CD4-positive, CD25-positive, alpha-beta regulatory T cell (primary cell): Measurements from ENCODE around the gene A1BG. TPM values are rescaled to one million over a fixed set of nuclear protein-coding genes. Genes with fewer than 3 reads are reported as not detected.

Experiments used
- ATAC-seq, 2 donors: fragments of 150-1000 bp; cut with Tn5 transposase; one replicate each; pipeline ENCODE4 v1.10.0; 2021; ENCODE audit warnings: low read depth in 2 of 2, moderate number of reproducible peaks in 2 of 2, moderate library complexity in 1 of 2
- DNase-seq, 3 donors: peaks; one replicate each; pipeline versions ENCODE4 v3.0.0 to v3.0.0-alpha.2; 2012 to 2022; ENCODE audit warnings: mixed read lengths in 1 of 3
- H3K27ac ChIP-seq: one replicate; pipeline ENCODE4 v1.7.0; 2013; ENCODE audit warnings: mild to moderate bottlenecking, low read length; ENCODE audit not compliant: insufficient read depth, poor library complexity, severe bottlenecking
- H3K27me3 ChIP-seq: one replicate; pipeline ENCODE4 v1.7.0; 2013; ENCODE audit warnings: low read length; ENCODE audit not compliant: control insufficient read depth, insufficient read depth
- H3K36me3 ChIP-seq: one replicate; pipeline ENCODE4 v1.7.0; 2013; ENCODE audit warnings: mild to moderate bottlenecking, low read length, moderate library complexity; ENCODE audit not compliant: control insufficient read depth, insufficient read depth
- H3K4me1 ChIP-seq: 2 replicates; pipeline ENCODE4 v1.7.0; 2013; ENCODE audit warnings: mild to moderate bottlenecking, low read length; ENCODE audit not compliant: insufficient read depth, control insufficient read depth, poor library complexity, severe bottlenecking
- H3K4me3 ChIP-seq: one replicate; pipeline ENCODE4 v1.7.0; 2013; ENCODE audit warnings: low read depth, mild to moderate bottlenecking, low read length, moderate library complexity
- H3K9me3 ChIP-seq, 2 experiments: 1 replicate in 1 of 2; 2 replicates in 1 of 2; pipeline ENCODE4 v1.7.0; 2013; ENCODE audit warnings: low read length in 2 of 2, mild to moderate bottlenecking in 1 of 2, moderate library complexity in 1 of 2; ENCODE audit not compliant: control insufficient read depth in 2 of 2
- H3K27ac Mint-ChIP-seq, 3 donors: one replicate each; pipeline ENCODE4 v1.8.0; 2020 to 2022; ENCODE audit warnings: mild to moderate bottlenecking in 3 of 3, mixed read lengths in 3 of 3, moderate library complexity in 2 of 3
- H3K27me3 Mint-ChIP-seq: one replicate; pipeline ENCODE4 v1.8.0; 2022; ENCODE audit warnings: mild to moderate bottlenecking, mixed read lengths
- H3K36me3 Mint-ChIP-seq: one replicate; pipeline ENCODE4 v1.8.0; 2020; ENCODE audit warnings: mixed read lengths
- H3K4me1 Mint-ChIP-seq, 4 donors: one replicate each; pipeline ENCODE4 v1.8.0; 2020 to 2022; ENCODE audit warnings: mixed read lengths in 4 of 4, mild to moderate bottlenecking in 1 of 4
- H3K4me3 Mint-ChIP-seq, 4 donors: one replicate each; pipeline ENCODE4 v1.8.0; 2020 to 2022; ENCODE audit warnings: mild to moderate bottlenecking in 4 of 4, mixed read lengths in 4 of 4, moderate library complexity in 3 of 4
- H3K9me3 Mint-ChIP-seq, 7 donors: one replicate each; pipeline ENCODE4 v1.8.0; 2020 to 2022; ENCODE audit warnings: mixed read lengths in 7 of 7, mild to moderate bottlenecking in 3 of 7, moderate library complexity in 2 of 7
- polyA plus RNA-seq, 4 donors: library from polyadenylated mRNA; unstranded; fragments of 300-500 nt; fragmentation: Illumina TruSeq; gene quantifications; one replicate each; pipeline ENCODE4 v1.2.3, GENCODE V29; 2021
- total RNA-seq: library from RNA; stranded (reverse); gene quantifications from one replicate; pipeline ENCODE4 v1.2.3, GENCODE V29; 2022

The A1BG gene
- total and polyA plus RNA-seq, 5 donors from 2014 or later, result 11.8 to 53.7 (median 33.4) TPM

DNA sequence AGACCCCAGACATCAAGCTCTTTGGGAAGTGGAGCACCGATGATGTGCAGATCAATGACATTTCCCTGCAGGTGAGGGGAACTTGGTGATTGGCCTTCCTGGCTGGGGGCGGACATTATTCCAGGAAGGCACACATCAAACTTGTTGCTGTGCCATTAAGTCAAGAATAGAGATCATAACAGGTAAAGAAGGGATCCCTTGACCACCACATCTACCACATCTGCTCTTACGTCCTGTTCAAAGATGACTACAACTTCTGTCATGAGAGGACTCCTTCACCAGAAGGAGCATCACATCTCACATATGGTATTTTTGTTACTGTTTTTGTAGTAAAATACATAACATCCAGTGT lies 34.9 kb upstream of the A1BG start:
- peak overlapping the region; percentile 89 for H3K4me3 ChIP-seq
- peaks cover 0 to 1% (median 0%) of the 10 kb centered on the region in 7 donors for H3K9me3 Mint-ChIP-seq
- H3K4me1 Mint-ChIP-seq, result peaks cover 13 to 52% (median 30%) of the 10 kb centered on the region in 4 donors

DNA sequence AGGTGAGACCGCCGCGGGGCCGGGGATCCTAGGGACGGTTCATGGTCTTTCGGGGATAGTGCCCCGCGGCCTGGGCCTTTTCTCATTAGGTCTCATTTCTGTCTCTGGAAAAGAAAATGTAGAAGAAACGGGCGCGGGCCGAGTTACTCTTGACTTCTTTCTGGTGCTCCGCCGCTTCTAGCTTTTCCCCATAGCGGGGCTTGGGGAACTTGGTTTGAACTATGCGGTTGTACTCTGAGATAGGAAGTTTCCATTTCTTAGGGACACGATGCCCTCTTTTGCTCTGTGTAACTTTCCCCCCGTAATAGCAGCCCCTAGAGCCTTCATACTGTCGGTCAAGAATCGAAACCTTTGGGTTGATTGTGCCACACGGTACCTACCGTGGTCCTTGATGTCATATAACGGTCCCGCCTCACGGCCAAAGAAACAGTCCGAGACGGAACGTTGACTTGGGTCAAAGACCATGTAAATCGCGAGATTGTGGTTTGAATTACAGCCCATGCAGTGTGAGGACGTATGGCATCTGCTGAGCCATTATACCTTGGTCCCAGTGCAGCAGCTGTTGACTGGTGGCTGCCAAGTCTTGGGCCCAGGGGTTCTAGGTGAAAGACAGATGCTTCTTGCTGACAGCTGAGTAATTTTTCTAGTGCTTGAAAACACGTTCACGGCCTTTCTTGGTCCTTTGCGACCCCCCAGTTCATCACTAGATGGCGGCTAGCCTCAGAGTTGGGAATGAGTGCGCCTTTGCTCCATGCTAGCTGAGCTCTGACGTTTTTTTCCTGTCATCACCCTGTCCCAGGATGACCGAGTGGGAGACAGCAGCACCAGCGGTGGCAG lies 34.3 kb upstream of the A1BG start:
- Histone ChIP-seq H3K36me3 (peaks cover 19% of the 10 kb centered on the region), H3K4me3 (peak overlapping the region; percentile 89), H3K27me3 (no peaks in the 10 kb centered on the region), H3K4me1 (peaks cover 32% of the 10 kb centered on the region), H3K27ac (peak overlapping the region; percentile 96), H3K9me3 (no peaks in the 10 kb centered on the region)
- Mint-ChIP-seq H3K27me3 (no peaks in the 10 kb centered on the region), H3K9me3 (peaks cover 0 to 1% (median 0%) of the 10 kb centered on the region in 7 donors), H3K4me3 (peak overlapping the region; percentile 95 to 97 (median 96)), H3K27ac (peak overlapping the region; percentile 94 to 99 (median 98)), H3K4me1 (peaks cover 13 to 54% (median 30%) of the 10 kb centered on the region in 4 donors), H3K36me3 (peaks cover 12% of the 10 kb centered on the region)
- DNase-seq, result no peak
- ATAC-seq, result no peak

More for the DNA sequence above, 34.9 kb upstream of the A1BG start:
- Histone ChIP-seq H3K27ac (peak overlapping the region; percentile 96), H3K9me3 (no peaks in the 10 kb centered on the region), H3K27me3 (no peaks in the 10 kb centered on the region), H3K4me1 (peaks cover 32% of the 10 kb centered on the region), H3K36me3 (peaks cover 24% of the 10 kb centered on the region)
- DNase-seq (no peak), ATAC-seq (no peak)
- H3K27me3 Mint-ChIP-seq, result no peaks in the 10 kb centered on the region
- H3K4me3 Mint-ChIP-seq, result peak overlapping the region; percentile 95 to 97 (median 96)
- peak overlapping the region in 2 of 3 donors; percentile 94 for H3K27ac Mint-ChIP-seq
- H3K36me3 Mint-ChIP-seq, result peaks cover 12% of the 10 kb centered on the region

DNA sequence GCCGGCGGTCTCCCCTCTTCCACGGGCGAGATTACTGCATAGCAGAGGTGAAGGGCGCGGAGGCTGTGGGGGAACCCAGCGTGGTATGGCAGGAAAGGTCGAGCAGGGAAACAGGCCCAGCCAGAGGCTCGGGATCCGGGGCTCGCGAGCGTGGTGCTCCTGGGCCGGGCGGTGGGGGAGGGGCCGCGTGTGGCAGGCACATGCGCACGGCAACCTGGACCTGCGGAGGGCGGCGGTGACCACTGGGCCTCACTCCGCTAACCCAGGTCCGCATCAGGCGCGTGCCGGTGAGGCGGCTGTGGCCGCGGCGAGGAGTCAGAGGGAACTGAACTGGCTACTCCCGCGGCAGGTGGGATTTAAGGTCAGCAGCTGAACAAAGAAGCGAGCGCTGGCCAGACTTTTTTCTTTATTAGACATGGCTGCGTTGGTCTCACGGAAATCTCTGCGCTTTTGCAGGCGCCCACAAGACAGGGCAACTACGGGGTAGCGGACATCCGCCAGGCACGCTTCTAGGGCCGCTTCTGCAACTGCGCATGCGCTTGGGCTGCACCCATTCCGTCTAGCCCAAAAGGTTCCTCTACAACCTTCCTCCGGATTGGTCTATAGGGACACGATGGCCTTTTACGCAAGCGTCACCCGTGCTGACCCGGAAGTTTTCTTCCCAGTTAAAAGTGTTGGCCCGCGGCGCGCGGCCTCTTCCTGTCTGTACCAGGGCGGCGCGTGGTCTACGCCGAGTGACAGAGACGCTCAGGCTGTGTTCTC lies 33.5 kb upstream of the A1BG start, which contains the start of gene RPS5:
Gene RPS5, plus strand, starts transcription at position 694 of the 762 bp plus-strand sequence. CDS start 869 bp downstream, outside the sequence.
- Mint-ChIP-seq H3K27me3 (no peaks in the 10 kb centered on the region), H3K4me3 (peak within 1 kb of the TSS; percentile 95 to 97 (median 96)), H3K36me3 (peaks cover 12% of the 10 kb centered on the region), H3K4me1 (peaks cover 13 to 60% (median 31%) of the 10 kb centered on the region in 4 donors), H3K27ac (peak within 1 kb of the TSS; percentile 94 to 99 (median 98)), H3K9me3 (peaks cover 0 to 1% (median 0%) of the 10 kb centered on the region in 7 donors)
- Histone ChIP-seq H3K9me3 (no peaks in the 10 kb centered on the region), H3K27ac (peak within 1 kb of the TSS; percentile 96), H3K4me3 (peak within 1 kb of the TSS; percentile 89), H3K27me3 (no peaks in the 10 kb centered on the region), H3K4me1 (peaks cover 38% of the 10 kb centered on the region), H3K36me3 (peaks cover 13% of the 10 kb centered on the region)
- ATAC-seq (peak; percentile 92 to 95), DNase-seq (peak; percentile 94 to 99 (median 98))

DNA sequence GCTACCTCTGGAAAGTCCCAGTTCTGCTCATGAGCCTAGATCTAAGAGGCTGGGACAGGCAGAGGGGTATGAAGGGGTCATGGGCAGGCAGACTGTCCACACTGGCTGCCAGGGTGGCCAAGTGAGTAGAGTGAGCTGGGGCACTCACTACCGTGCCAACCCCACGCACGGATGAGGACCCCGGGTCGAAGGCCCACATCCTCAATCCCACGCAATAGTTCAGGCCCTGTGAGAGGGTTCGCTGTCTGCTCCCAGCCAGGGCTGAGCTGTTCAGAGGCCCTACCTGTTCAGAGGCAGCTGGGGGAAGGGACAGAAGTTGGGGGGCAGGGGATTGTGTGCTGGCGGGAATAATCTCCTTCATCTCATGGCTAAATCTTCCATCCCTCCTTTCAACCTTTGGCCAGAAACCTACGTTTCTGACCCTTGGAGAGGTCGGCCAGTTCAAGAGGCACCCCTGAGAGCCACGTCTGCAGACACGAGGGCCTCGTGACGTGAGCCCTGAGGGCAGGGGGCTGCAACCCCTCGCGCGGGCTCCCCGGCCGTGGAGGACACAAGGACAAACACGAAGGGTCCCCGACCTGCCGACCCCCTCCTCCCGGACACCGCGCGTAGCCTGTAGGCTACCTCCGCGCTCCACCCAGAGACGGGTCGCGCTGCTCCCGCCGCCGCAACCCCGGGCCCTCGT lies 32.7 kb upstream of the A1BG start:
- Mint-ChIP-seq H3K9me3 (peaks cover 0 to 1% (median 0%) of the 10 kb centered on the region in 7 donors), H3K4me3 (peak overlapping the region; percentile 95 to 97 (median 96)), H3K36me3 (peaks cover 12% of the 10 kb centered on the region), H3K27me3 (no peaks in the 10 kb centered on the region), H3K27ac (peak overlapping the region; percentile 94 to 99 (median 98)), H3K4me1 (peaks cover 13 to 64% (median 34%) of the 10 kb centered on the region in 4 donors)
- peak overlapping the region; percentile 32 for H3K4me3 ChIP-seq
- H3K4me1 ChIP-seq, result peaks cover 43% of the 10 kb centered on the region
- DNase-seq, result peak in 1 of 3 donors; percentile 42
- no peak for ATAC-seq
- H3K27ac ChIP-seq, result peak overlapping the region; percentile 96
- no peaks in the 10 kb centered on the region for H3K9me3 ChIP-seq
- no peaks in the 10 kb centered on the region for H3K27me3 ChIP-seq
- peaks cover 13% of the 10 kb centered on the region for H3K36me3 ChIP-seq

DNA sequence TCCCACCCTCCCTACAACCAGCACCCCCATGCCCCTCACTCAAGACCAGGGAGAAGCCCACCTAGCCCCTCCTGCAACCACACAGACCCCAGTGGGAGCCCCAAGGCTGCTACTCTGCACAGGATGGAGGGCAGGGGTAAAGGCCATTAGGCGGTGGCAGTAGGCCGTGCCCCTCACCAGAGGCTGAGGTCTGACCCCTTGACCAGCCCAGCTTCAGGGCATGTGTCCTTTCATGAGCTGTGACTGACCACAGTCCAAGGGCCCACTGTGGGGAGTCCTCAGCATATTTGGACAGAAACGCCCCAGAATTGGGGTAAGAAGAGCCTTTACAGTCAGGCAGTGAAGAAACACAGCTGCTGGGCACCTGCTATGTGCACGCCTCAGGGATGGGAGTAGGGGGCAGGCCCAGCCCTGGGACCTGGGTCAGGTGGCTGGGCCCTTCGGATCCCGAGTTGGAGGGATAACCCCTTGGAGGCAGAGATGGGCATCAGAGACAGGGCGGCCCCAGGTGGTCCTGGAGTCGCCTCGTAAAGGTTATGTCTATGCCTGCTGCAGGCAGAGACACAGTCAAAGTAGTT lies 32.1 kb upstream of the A1BG start:
- Mint-ChIP-seq H3K4me3 (peak overlapping the region; percentile 95 to 97 (median 96)), H3K27me3 (no peaks in the 10 kb centered on the region), H3K36me3 (peaks cover 7% of the 10 kb centered on the region), H3K9me3 (peaks cover 0 to 1% (median 0%) of the 10 kb centered on the region in 7 donors), H3K27ac (peak overlapping the region; percentile 94 to 99 (median 98)), H3K4me1 (peaks cover 13 to 59% (median 31%) of the 10 kb centered on the region in 4 donors)
- Histone ChIP-seq H3K27me3 (no peaks in the 10 kb centered on the region), H3K4me3 (no peak overlapping the region), H3K27ac (peak overlapping the region; percentile 96), H3K9me3 (no peaks in the 10 kb centered on the region), H3K4me1 (peaks cover 46% of the 10 kb centered on the region), H3K36me3 (peaks cover 8% of the 10 kb centered on the region)
- ATAC-seq, result no peak
- DNase-seq, result no peak

DNA sequence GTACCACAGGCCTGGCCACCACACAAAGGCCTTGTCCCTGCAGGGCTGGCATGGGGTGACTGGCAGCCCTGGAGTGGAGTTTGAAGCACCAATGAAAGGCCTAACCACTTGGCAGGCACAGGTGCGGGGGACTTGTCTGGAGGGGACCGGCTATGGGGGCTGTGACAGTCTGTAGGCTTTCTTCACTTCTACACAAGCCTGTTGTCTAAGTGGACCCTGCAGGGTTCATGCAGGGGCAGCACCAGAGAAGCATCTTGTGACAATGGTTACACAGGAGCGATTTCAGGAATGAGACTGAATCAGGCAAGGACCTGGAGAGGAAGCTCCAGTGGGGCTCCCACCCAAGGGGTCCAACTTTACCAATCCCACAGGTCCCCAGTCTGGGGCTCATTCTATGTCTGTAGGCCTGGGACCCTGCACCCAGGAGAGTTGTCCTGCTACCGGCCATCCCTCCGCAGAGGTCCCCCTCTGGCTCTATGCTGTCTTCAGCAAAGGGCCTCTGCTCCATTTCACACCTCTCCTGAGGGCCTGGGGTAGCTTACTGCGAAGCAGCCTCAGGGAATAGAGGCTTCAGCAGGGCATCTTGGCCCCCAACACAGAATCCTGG lies 29.8 kb upstream of the A1BG start:
- Mint-ChIP-seq H3K4me1 (peaks cover 10 to 57% (median 28%) of the 10 kb centered on the region in 4 donors), H3K27me3 (no peaks in the 10 kb centered on the region), H3K36me3 (no peaks in the 10 kb centered on the region), H3K4me3 (peak overlapping the region in 2 of 4 donors; percentile 27 to 85), H3K9me3 (peaks cover 0 to 1% (median 0%) of the 10 kb centered on the region in 7 donors), H3K27ac (no peak overlapping the region)
- ATAC-seq (no peak), DNase-seq (no peak)
- no peaks in the 10 kb centered on the region for H3K27me3 ChIP-seq
- H3K9me3 ChIP-seq, result no peaks in the 10 kb centered on the region
- H3K36me3 ChIP-seq, result no peaks in the 10 kb centered on the region
- H3K4me1 ChIP-seq, result peaks cover 44% of the 10 kb centered on the region
- no peak overlapping the region for H3K27ac ChIP-seq
- no peak overlapping the region for H3K4me3 ChIP-seq
